ENCODE data around the gene SCUBE1.

DNA sequence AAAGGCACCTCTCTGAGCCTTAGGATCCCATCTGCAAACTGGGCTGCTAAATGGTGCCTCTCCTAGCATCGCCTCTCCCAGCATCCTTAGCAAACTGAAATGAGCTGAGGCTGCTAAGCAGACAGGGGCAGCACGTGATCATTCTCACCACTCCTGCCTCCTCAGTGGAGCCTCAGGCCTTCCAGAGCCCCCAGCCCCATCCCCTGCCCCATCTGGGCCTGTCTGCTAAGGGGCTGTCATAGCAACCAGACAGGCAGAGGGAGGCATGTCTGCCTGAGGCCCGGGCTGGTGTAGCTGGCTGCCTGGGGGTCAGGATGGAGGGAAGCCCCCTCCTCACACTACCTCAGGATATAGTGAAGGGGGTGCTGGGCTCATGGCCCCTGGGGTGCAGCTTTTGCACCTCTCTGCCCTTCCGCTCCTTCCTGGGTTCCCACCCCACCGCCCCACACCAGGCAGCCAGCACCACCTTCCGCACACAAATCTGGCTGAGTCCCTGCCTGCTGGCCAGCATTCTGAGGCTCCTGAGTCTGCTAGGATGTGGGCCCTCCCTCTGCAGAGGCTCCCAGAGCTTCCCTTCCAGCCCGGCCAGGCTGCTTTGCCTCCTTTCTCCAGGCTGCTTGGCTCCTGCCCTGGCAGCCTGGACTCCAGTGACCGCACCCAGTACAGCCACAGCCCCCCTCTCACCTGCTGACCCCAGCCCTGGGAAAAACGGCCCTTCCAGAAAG is 108.7 kb downstream of the SCUBE1 start:
- TF ChIP-seq CTCF (IDR thresholded peaks at IDR 0.05) (no peak), REST (IDR thresholded peaks at IDR 0.05; ENCODE audit: insufficient read depth in 1 of 2, low read depth in 2 of 2, low read length in 1 of 2) (no peak), POLR2AphosphoS5 (IDR thresholded peaks at IDR 0.05; ENCODE audit: low read depth, low read length) (no peak)
